Activated CD4-positive, CD25-positive, alpha-beta regulatory T cell treated with anti-CD3 and anti-CD28 coated beads, Interleukin-2, amount 50 U/mL, for 72 hours (primary cell): Measurements from ENCODE around the gene EXOC3.
"Not testable (repeated sequence)": the region's sequence is repeated elsewhere in the genome, so short reads cannot be mapped to it uniquely, and the experiment has no call there.

Source experiments
- DNase-seq: peaks from one replicate; pipeline ENCODE4 v3.0.0; 2021

Gene EXOC3

GRCh38 chr5:442335-443238, at the start of gene EXOC3:
Gene EXOC3, plus strand, starts transcription at chr5:443176. Its CDS starts 3,030 bp downstream, at chr5:446206.
- DNase-seq: peak; percentile 80

GRCh38 chr5:393846-394275, 49.1 kb upstream of the EXOC3 start:
- no peak for DNase-seq

GRCh38 chr5:394671-395155, 48.3 kb upstream of the EXOC3 start:
- DNase-seq: no peak

GRCh38 chr5:395156-395920, 47.6 kb upstream of the EXOC3 start:
- DNase-seq: no peak

- DNase-seq: no peak
Observed at GRCh38 chr5:395921-396530, 47.0 kb upstream of the EXOC3 start.

GRCh38 chr5:396531-396961, 46.4 kb upstream of the EXOC3 start:
- peak; percentile 16 for DNase-seq

- peak; percentile 28 for DNase-seq
Observed at GRCh38 chr5:398141-398474, 44.9 kb upstream of the EXOC3 start.

- DNase-seq: peak; percentile 29
Observed at GRCh38 chr5:398475-399295, 44.3 kb upstream of the EXOC3 start.

- peak; percentile 72 for DNase-seq
Observed at GRCh38 chr5:399296-400281, 43.4 kb upstream of the EXOC3 start.

- no peak for DNase-seq
Observed at GRCh38 chr5:400282-401145, 42.5 kb upstream of the EXOC3 start.

GRCh38 chr5:401146-402034, 41.6 kb upstream of the EXOC3 start:
- DNase-seq: peak; percentile 30

- DNase-seq: not testable (repeated sequence)
Observed at GRCh38 chr5:402219-402614, 40.8 kb upstream of the EXOC3 start.

- DNase-seq: no peak
Observed at GRCh38 chr5:402615-403359, 40.2 kb upstream of the EXOC3 start.

- no peak for DNase-seq
Observed at GRCh38 chr5:403995-404394, 39.0 kb upstream of the EXOC3 start.

GRCh38 chr5:404666-405241, 38.2 kb upstream of the EXOC3 start:
- no peak for DNase-seq

GRCh38 chr5:405421-405820, 37.6 kb upstream of the EXOC3 start:
- no peak for DNase-seq

GRCh38 chr5:406041-406440, 36.9 kb upstream of the EXOC3 start:
- no peak for DNase-seq

GRCh38 chr5:407051-407450, 35.9 kb upstream of the EXOC3 start:
- DNase-seq: no peak
